ENCODE data around the gene MEX3A.
A peak's percentile ranks its signal among the peaks of the same experiment; 100 is the strongest.

DNA sequence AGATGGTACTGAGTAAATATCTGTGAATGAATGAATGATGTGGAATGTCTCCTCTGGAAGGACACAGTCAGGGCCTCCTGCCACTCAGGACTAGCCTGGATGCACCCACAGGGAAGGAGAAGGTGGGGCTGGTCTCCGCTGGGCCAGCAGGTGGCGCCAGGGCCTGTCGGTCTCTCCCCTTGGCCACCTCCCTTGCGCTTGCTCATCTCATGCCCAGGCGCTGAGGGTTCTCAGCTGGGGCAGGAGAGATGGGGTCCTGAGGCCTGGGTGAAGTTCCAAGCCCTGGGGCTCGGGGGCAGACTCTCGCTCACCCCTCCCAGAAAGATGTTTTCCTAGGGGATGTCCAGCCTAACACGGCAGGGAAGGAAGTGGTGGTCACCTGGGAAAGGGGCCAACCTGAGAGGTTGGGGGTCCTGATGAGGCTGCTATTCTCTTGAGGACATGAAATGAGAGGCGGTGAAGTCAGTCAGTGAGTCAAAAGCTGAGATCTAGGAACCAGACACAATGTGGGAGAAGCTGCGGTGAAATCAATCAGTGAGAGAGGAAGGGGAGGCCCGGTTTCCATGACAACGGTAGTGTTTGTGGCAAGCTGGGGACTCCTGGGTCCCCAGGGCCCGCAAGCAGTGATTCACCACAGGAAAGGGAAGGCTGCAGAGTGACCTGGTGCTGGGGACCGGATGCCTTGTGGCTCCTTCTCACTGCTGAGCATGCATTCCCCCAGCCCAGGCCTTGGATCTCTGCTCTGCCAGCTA, 14.6 kb upstream of the MEX3A start:
- TF ChIP-seq, protein P1, sequence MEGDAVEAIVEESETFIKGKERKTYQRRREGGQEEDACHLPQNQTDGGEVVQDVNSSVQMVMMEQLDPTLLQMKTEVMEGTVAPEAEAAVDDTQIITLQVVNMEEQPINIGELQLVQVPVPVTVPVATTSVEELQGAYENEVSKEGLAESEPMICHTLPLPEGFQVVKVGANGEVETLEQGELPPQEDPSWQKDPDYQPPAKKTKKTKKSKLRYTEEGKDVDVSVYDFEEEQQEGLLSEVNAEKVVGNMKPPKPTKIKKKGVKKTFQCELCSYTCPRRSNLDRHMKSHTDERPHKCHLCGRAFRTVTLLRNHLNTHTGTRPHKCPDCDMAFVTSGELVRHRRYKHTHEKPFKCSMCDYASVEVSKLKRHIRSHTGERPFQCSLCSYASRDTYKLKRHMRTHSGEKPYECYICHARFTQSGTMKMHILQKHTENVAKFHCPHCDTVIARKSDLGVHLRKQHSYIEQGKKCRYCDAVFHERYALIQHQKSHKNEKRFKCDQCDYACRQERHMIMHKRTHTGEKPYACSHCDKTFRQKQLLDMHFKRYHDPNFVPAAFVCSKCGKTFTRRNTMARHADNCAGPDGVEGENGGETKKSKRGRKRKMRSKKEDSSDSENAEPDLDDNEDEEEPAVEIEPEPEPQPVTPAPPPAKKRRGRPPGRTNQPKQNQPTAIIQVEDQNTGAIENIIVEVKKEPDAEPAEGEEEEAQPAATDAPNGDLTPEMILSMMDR (conservative IDR thresholded peaks at IDR 0.05; ENCODE audit: low read depth, low read length): peak; percentile 99
- no peak for TF ChIP-seq EZH2 (IDR thresholded peaks at IDR 0.05; ENCODE audit: borderline replicate concordance, low read depth, low read length, poor library complexity, severe bottlenecking)
